Neural progenitor cell (in vitro differentiated cells): ENCODE data around the gene NFKBIE. TPM values are rescaled to one million over a fixed set of nuclear protein-coding genes. Genes with fewer than 3 reads are reported as not detected.

Source experiments
- DNase-seq: peaks from one replicate; pipeline ENCODE4 v3.0.0-alpha.2; 2016; ENCODE audit warnings: low spot score
- H2AFZ ChIP-seq: fragments of 200-600 bp; sonication (generic); replicated peaks from 2 replicates; pipeline ENCODE4 v1.6.1; 2016; ENCODE audit warnings: antibody characterized with exemption
- H3F3A ChIP-seq: fragments of 200-600 bp; sonication (generic); 2 replicates; pipeline ENCODE4 v1.6.1; 2016; ENCODE audit warnings: antibody characterized with exemption, low read depth
- H3K27ac ChIP-seq: fragments of 200-600 bp; sonication (generic); 2 replicates; pipeline ENCODE4 v1.5.1; 2016; ENCODE audit warnings: mild to moderate bottlenecking
- H3K27me3 ChIP-seq: fragments of 200-600 bp; sonication (generic); 2 replicates; pipeline ENCODE4 v1.6.1; 2016; ENCODE audit warnings: mild to moderate bottlenecking, moderate library complexity
- H3K36me3 ChIP-seq: fragments of 200-600 bp; sonication (generic); 2 replicates; pipeline ENCODE4 v1.5.1; 2016
- H3K4me1 ChIP-seq: fragments of 200-600 bp; sonication (generic); 2 replicates; pipeline ENCODE4 v1.6.1; 2016; ENCODE audit warnings: mixed run types
- H3K4me2 ChIP-seq: fragments of 200-600 bp; sonication (generic); 2 replicates; pipeline ENCODE4 v1.6.1; 2016
- H3K4me3 ChIP-seq: fragments of 200-600 bp; sonication (generic); 2 replicates; pipeline ENCODE4 v1.5.1; 2016
- H3K79me2 ChIP-seq: fragments of 200-600 bp; sonication (generic); 2 replicates; pipeline ENCODE4 v1.6.1; 2016; ENCODE audit warnings: low read depth
- H3K9ac ChIP-seq: fragments of 200-600 bp; sonication (generic); 2 replicates; pipeline ENCODE4 v1.6.1; 2016
- H3K9me3 ChIP-seq: fragments of 200-600 bp; sonication (generic); 2 replicates; pipeline ENCODE4 v1.5.1; 2016; ENCODE audit warnings: low read depth
- H4K20me1 ChIP-seq: fragments of 200-600 bp; sonication (generic); 2 replicates; pipeline ENCODE4 v1.6.1; 2016; ENCODE audit warnings: low read depth
- H3K27ac Mint-ChIP-seq: 3 replicates; pipeline ENCODE4 v1.8.0; 2021; ENCODE audit warnings: mixed read lengths
- H3K27me3 Mint-ChIP-seq: 2 replicates; pipeline ENCODE4 v1.8.0; 2022; ENCODE audit warnings: low read depth, mild to moderate bottlenecking, inconsistent platforms, moderate library complexity, mixed read lengths; ENCODE audit not compliant: insufficient read depth
- H3K36me3 Mint-ChIP-seq: 3 replicates; pipeline ENCODE4 v1.8.0; 2021; ENCODE audit warnings: mixed read lengths
- H3K4me1 Mint-ChIP-seq: 3 replicates; pipeline ENCODE4 v1.8.0; 2021; ENCODE audit warnings: mixed read lengths
- H3K4me3 Mint-ChIP-seq: 3 replicates; pipeline ENCODE4 v1.8.0; 2021; ENCODE audit warnings: mild to moderate bottlenecking, moderate library complexity, mixed read lengths
- H3K9me3 Mint-ChIP-seq: 3 replicates; pipeline ENCODE4 v1.8.0; 2020; ENCODE audit warnings: mixed read lengths
- EZH2 ChIP-seq: fragments of 200-600 bp; sonication (generic); IDR thresholded peaks from 2 replicates; pipeline ENCODE4 v1.6.1; 2017; ENCODE audit warnings: antibody characterized with exemption, mild to moderate bottlenecking, moderate library complexity
- EZH2phosphoT487 ChIP-seq: fragments of 200-600 bp; sonication (generic); IDR thresholded peaks from 2 replicates; pipeline ENCODE4 v1.6.1; 2017; ENCODE audit warnings: antibody characterized with exemption
- total RNA-seq: library from RNA; depleted of rRNA; stranded (reverse); fragments of >200 nt; gene quantifications from 2 replicates; pipeline ENCODE4 v1.2.3, GENCODE V29; 2015; ENCODE audit warnings: low replicate concordance
- TF ChIP-seq, protein P1 (sequence below): fragments of 200-600 bp; sonication (generic); IDR thresholded peaks from 2 replicates; pipeline ENCODE4 v1.5.1; 2017; ENCODE audit warnings: antibody characterized with exemption, mild to moderate bottlenecking

Gene NFKBIE
- total RNA-seq, 1 donor from 2014 or later, result 5.1 TPM

- peaks cover 31% of the 10 kb centered on the region for H3K4me1 ChIP-seq
- H4K20me1 ChIP-seq, result peaks cover 41% of the 10 kb centered on the region
- Mint-ChIP-seq H3K27me3 (peaks cover 21% of the 10 kb centered on the region), H3K4me1 (peaks cover 34% of the 10 kb centered on the region), H3K9me3 (no peaks in the 10 kb centered on the region), H3K4me3 (peak overlapping the region; percentile 99), H3K27ac (peak overlapping the region; percentile 97), H3K36me3 (peaks cover 27% of the 10 kb centered on the region)
- peak overlapping the region; percentile 81 for H3K4me2 ChIP-seq
- peak overlapping the region; percentile 95 for H3K4me3 ChIP-seq
- DNase-seq, result peak; percentile 95
- H2AFZ ChIP-seq, result peak overlapping the region; percentile 84
- peaks cover 60% of the 10 kb centered on the region for H3F3A ChIP-seq
- H3K9ac ChIP-seq, result peak overlapping the region; percentile 43
- H3K36me3 ChIP-seq, result peaks cover 18% of the 10 kb centered on the region
- no peaks in the 10 kb centered on the region for H3K9me3 ChIP-seq
- no peaks in the 10 kb centered on the region for H3K27me3 ChIP-seq
- H3K79me2 ChIP-seq, result peaks cover 46% of the 10 kb centered on the region
- TF ChIP-seq, protein P1, sequence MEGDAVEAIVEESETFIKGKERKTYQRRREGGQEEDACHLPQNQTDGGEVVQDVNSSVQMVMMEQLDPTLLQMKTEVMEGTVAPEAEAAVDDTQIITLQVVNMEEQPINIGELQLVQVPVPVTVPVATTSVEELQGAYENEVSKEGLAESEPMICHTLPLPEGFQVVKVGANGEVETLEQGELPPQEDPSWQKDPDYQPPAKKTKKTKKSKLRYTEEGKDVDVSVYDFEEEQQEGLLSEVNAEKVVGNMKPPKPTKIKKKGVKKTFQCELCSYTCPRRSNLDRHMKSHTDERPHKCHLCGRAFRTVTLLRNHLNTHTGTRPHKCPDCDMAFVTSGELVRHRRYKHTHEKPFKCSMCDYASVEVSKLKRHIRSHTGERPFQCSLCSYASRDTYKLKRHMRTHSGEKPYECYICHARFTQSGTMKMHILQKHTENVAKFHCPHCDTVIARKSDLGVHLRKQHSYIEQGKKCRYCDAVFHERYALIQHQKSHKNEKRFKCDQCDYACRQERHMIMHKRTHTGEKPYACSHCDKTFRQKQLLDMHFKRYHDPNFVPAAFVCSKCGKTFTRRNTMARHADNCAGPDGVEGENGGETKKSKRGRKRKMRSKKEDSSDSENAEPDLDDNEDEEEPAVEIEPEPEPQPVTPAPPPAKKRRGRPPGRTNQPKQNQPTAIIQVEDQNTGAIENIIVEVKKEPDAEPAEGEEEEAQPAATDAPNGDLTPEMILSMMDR, result peak; percentile 48
- TF ChIP-seq EZH2phosphoT487, result no peak
- peak overlapping the region; percentile 82 for H3K27ac ChIP-seq
Measured at GRCh38 chr6:44245912-44246662, 19.3 kb downstream of the NFKBIE start.

DNA sequence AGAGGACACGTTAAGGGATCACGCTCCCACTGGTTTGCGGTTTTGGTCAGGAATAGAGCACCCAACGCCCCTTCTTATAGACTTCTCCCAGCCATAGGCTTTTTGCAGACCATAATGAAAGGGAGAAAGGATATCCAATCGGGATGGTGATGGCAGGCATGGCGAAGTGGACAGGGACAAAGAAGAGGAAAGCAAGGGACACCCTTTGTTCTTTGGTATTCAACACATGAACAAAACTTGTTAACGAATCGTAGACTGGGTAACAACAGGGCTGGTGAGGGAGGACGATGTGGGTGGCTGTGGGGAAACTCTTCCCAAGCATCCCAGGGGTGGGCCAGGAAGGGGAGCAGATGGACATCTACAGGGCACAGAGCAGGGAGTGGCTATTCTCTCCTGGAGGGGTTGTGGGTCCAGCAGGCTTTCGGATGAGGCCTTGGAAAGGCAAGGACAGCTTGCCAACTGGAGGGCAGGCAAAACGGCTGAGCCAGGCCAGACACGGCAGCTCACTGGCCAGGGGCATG, 19.9 kb downstream of the NFKBIE start:
- TF ChIP-seq, protein P1, result no peak
- no peak for TF ChIP-seq EZH2phosphoT487
- no peak for TF ChIP-seq EZH2
- Histone ChIP-seq H3K4me1 (peaks cover 31% of the 10 kb centered on the region), H3K4me3 (peak overlapping the region; percentile 95), H3K36me3 (peaks cover 12% of the 10 kb centered on the region), H3K79me2 (peaks cover 39% of the 10 kb centered on the region), H2AFZ (peak overlapping the region; percentile 48), H3F3A (peaks cover 54% of the 10 kb centered on the region), H3K27ac (peak overlapping the region; percentile 29), H3K9ac (no peak overlapping the region), H4K20me1 (peaks cover 35% of the 10 kb centered on the region), H3K4me2 (peak overlapping the region; percentile 81), H3K27me3 (no peaks in the 10 kb centered on the region), H3K9me3 (no peaks in the 10 kb centered on the region)
- peaks cover 21% of the 10 kb centered on the region for H3K27me3 Mint-ChIP-seq
- H3K27ac Mint-ChIP-seq, result peak overlapping the region; percentile 84
- peak overlapping the region; percentile 99 for H3K4me3 Mint-ChIP-seq
- H3K4me1 Mint-ChIP-seq, result peaks cover 34% of the 10 kb centered on the region
- H3K9me3 Mint-ChIP-seq, result no peaks in the 10 kb centered on the region
- peaks cover 22% of the 10 kb centered on the region for H3K36me3 Mint-ChIP-seq
- DNase-seq, result peak; percentile 56

DNA sequence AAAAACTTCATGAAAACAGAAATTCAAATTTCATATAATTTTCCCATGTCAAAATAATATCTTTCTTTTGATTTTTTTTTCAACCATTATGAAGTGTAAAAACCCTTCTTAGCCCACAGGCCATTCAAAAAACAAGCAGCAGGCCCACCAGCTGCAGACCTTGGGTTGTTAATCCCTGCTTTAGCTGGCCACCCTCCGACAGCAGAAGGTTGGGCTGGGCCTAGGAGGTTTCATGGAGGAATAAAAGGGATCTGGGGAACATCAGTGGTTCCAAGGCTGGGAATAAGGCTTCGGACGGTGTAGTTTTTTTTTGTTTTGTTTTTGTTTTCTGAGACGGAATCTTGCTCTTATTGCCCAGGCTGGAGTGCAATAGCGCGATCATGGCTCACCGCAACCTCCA, 22.0 kb downstream of the NFKBIE start:
- Histone ChIP-seq H3K27me3 (no peaks in the 10 kb centered on the region), H3K4me3 (no peak overlapping the region), H3K79me2 (peaks cover 18% of the 10 kb centered on the region), H3K36me3 (no peaks in the 10 kb centered on the region), H3F3A (peaks cover 36% of the 10 kb centered on the region), H4K20me1 (peaks cover 14% of the 10 kb centered on the region), H2AFZ (no peak overlapping the region), H3K27ac (no peak overlapping the region), H3K4me2 (no peak overlapping the region), H3K4me1 (peaks cover 16% of the 10 kb centered on the region), H3K9me3 (no peaks in the 10 kb centered on the region), H3K9ac (no peak overlapping the region)
- peak overlapping the region; percentile 38 for H3K4me3 Mint-ChIP-seq
- H3K9me3 Mint-ChIP-seq, result no peaks in the 10 kb centered on the region
- no peak for TF ChIP-seq EZH2
- peaks cover 3% of the 10 kb centered on the region for H3K36me3 Mint-ChIP-seq
- H3K4me1 Mint-ChIP-seq, result peaks cover 24% of the 10 kb centered on the region
- no peak overlapping the region for H3K27ac Mint-ChIP-seq
- peak; percentile 66 for DNase-seq
- H3K27me3 Mint-ChIP-seq, result peaks cover 13% of the 10 kb centered on the region
